ENCODE results near the gene SSPN.
"Not testable (repeated sequence)": the region's sequence is repeated elsewhere in the genome, so short reads cannot be mapped to it uniquely, and the experiment has no call there.

- TF ChIP-seq, protein P1, sequence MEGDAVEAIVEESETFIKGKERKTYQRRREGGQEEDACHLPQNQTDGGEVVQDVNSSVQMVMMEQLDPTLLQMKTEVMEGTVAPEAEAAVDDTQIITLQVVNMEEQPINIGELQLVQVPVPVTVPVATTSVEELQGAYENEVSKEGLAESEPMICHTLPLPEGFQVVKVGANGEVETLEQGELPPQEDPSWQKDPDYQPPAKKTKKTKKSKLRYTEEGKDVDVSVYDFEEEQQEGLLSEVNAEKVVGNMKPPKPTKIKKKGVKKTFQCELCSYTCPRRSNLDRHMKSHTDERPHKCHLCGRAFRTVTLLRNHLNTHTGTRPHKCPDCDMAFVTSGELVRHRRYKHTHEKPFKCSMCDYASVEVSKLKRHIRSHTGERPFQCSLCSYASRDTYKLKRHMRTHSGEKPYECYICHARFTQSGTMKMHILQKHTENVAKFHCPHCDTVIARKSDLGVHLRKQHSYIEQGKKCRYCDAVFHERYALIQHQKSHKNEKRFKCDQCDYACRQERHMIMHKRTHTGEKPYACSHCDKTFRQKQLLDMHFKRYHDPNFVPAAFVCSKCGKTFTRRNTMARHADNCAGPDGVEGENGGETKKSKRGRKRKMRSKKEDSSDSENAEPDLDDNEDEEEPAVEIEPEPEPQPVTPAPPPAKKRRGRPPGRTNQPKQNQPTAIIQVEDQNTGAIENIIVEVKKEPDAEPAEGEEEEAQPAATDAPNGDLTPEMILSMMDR (IDR thresholded peaks at IDR 0.05), result not testable (repeated sequence)
- not testable (repeated sequence) for TF ChIP-seq EP300, POLR2AphosphoS5, POLR2A (IDR thresholded peaks at IDR 0.05)
Measured at GRCh38 chr12:26235465-26235864, 40.1 kb downstream of the SSPN start.
